ENCODE results near the gene SMU1.
A peak's percentile ranks its signal among the peaks of the same experiment; 100 is the strongest.

The SMU1 gene

DNA sequence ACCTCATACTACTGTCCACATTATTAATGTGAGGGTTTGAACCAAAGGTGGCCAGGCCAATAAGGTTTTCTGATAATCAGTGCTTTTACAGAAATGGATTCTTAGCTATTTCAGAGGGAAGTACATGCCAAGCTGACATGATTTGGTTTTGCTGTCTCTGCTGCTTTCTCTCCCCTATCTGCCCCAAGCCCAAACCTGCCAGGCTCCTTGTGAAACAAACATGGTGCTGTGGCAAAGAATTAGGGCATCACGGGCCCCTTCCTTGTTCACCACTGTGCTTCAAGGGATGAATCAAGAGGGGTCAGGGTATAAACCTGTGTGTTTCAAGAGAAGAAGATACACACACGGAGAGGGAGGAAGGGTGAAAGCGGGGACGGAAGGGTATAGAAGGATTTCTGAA lies 41.3 kb upstream of the SMU1 start:
- H3K4me3 ChIP-seq (ENCODE audit: low read depth, low read length): no peak overlapping the region
- in situ Hi-C loops (cut with HindIII; ENCODE audit: low sequenced_read_pairs): no loop called here
- no peak for TF ChIP-seq CTCF (IDR thresholded peaks at IDR 0.05; ENCODE audit: low read depth, low read length)
- DNase-seq (ENCODE audit: low read depth, low spot score): no peak

DNA sequence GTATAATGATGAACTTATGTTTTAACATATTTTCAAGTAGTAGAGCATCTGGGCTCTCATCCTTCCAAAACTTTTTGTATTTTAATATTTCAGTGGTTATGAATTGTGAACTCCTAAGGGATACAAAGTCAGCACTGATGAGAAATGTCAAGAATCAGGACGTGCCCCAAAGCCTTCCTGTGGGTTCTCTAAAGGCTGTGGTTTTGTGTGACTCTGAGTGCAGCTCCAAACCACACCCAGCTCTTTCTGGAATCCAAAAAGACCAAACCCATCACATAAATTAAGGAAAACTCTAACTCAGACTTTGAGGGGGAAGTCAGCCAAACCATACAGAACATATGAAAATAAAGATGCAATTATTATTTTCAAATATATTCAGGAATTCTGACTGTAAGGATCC lies 40.8 kb upstream of the SMU1 start:
- TF ChIP-seq CTCF (IDR thresholded peaks at IDR 0.05; ENCODE audit: low read depth, low read length): no peak
- in situ Hi-C loops (cut with HindIII; ENCODE audit: low sequenced_read_pairs): no loop called here
- peak; percentile 58 for DNase-seq (ENCODE audit: low read depth, low spot score)
- H3K4me3 ChIP-seq (ENCODE audit: low read depth, low read length): no peak overlapping the region

- in situ Hi-C loops (cut with HindIII; ENCODE audit: low sequenced_read_pairs): no loop called here
- H3K4me3 ChIP-seq (ENCODE audit: low read depth, low read length): no peak overlapping the region
- no peak for TF ChIP-seq CTCF (IDR thresholded peaks at IDR 0.05; ENCODE audit: low read depth, low read length)
- DNase-seq (ENCODE audit: low read depth, low spot score): no peak
Observed at GRCh38 chr9:33116860-33117259, 40.4 kb upstream of the SMU1 start.

- H3K4me3 ChIP-seq (ENCODE audit: low read depth, low read length): no peak overlapping the region
- in situ Hi-C loops (cut with HindIII; ENCODE audit: low sequenced_read_pairs): no loop called here
- no peak for DNase-seq (ENCODE audit: low read depth, low spot score)
- TF ChIP-seq CTCF (IDR thresholded peaks at IDR 0.05; ENCODE audit: low read depth, low read length): no peak
Observed at GRCh38 chr9:33114746-33115145, 38.3 kb upstream of the SMU1 start.

- in situ Hi-C loops (cut with HindIII; ENCODE audit: low sequenced_read_pairs): no loop called here
- TF ChIP-seq CTCF (IDR thresholded peaks at IDR 0.05; ENCODE audit: low read depth, low read length): no peak
- H3K4me3 ChIP-seq (ENCODE audit: low read depth, low read length): no peak overlapping the region
- DNase-seq (ENCODE audit: low read depth, low spot score): no peak
Observed at GRCh38 chr9:33113799-33114547, 37.5 kb upstream of the SMU1 start.

DNA sequence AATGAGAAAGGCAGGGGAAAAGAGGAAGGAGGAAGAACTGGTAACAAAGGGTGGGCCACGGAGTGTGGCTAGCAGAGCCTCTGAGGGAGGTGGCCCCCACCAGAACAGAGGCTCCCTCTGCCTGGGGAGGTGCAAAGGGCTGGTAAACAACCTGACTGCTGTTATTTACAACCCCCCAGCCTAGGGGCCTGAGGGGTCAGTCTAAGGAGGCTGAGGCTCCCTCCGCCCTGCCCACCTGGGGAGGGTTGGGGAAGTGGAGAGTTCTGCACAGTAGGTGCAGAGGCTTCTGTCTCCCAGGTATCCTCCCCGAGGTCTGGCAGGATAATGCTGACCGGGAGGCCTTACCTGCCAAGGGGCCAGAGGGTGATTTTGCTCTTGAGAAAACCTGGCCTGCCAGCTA lies 35.6 kb upstream of the SMU1 start:
- no peak overlapping the region for H3K4me3 ChIP-seq (ENCODE audit: low read depth, low read length)
- in situ Hi-C loops (cut with HindIII; ENCODE audit: low sequenced_read_pairs): no loop called here
- DNase-seq (ENCODE audit: low read depth, low spot score): no peak
- TF ChIP-seq CTCF (IDR thresholded peaks at IDR 0.05; ENCODE audit: low read depth, low read length): no peak
